CD4-positive, alpha-beta T cell treated with Interleukin-4 for 1 hour (primary cell): ENCODE results near the gene GH1.
"Not testable (repeated sequence)": the region's sequence is repeated elsewhere in the genome, so short reads cannot be mapped to it uniquely, and the experiment has no call there.

ENCODE experiments used
- DNase-seq, 2 donors: peaks; one replicate each; pipeline ENCODE4 v3.0.0-alpha.2; 2020 to 2022

The GH1 gene

DNA sequence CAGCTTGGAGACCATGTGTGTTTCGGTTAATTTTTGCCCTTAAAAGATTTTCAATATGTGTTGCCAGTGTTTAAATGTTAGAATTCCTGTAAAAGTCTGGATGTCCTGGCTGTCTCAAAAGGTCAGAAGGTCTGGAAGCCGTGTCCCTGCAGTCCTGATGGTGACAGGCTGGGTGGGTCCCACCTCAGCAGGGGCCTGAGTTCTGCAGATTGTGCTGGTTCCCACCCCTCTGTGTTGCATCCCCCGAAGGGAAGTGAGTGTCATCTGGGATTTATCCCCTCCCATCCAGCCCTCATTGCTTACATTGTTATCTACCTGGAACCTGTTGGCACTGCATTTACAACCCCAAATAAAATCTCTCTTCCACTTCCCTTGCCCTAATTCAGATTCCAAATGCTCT, 24.6 kb downstream of the GH1 start:
- not testable (repeated sequence) for DNase-seq

- not testable (repeated sequence) for DNase-seq
These were observed 26.2 kb downstream of the GH1 start for GRCh38 chr17:63892316-63893037.

DNA sequence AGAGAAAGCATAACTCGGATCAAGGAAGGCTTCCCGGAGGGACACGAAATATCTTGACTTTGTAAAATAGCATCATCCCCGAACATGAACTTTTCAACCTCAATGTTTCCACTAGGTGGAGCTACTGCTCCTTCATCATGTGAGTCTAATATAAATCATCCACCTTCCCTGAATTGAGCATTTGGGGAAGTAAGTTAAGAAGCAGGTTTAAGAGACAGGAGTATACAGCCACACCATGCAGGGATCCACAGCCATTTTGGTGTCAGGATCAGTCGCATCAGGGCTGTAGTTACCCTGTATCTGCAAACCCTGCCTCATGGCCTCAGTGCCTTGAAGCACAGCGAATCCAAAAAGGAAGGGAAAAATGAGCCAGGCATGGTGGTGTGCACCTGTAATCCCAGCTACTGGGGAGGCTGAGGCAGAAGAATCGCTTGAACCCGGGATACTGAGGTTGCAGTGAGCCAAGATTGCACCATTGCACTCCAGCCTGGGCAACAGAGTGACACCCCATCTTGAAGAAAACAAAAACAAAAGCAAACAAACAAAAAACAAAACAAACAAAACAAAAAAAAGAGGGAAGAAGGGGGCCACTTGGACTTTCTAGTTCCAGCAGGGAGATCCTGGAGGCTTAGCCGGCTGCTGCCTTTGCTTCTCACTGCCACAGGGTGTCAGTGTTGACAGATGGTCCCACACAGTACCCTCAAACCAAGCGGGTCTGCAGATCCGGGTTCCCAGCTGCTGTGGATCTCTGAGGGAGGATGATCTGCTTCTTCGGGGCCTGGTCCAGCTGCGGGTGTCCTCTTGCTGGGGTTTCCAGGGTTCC, 29.4 kb downstream of the GH1 start:
- peak in 1 of 2 donors; percentile 43 for DNase-seq

DNA sequence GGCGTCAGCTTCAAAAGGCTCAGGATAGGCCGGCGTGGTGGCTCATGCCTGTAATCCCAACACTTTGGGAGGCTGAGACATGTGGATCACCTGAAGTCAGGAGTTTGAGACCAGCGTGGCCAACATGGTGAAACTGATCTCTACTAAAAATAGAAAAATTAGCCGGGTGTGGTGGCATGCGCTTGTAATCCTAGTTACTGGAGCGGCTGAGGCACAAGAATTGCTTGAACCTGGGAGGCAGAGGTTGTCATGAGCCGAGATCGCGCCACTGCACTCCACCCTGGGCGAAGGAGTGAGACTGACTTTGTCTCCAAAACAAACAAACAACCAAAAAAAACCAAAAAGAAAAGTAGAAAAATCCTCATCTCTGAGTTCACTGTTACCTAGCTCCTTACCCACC, 33.5 kb downstream of the GH1 start:
- not testable (repeated sequence) for DNase-seq

DNA sequence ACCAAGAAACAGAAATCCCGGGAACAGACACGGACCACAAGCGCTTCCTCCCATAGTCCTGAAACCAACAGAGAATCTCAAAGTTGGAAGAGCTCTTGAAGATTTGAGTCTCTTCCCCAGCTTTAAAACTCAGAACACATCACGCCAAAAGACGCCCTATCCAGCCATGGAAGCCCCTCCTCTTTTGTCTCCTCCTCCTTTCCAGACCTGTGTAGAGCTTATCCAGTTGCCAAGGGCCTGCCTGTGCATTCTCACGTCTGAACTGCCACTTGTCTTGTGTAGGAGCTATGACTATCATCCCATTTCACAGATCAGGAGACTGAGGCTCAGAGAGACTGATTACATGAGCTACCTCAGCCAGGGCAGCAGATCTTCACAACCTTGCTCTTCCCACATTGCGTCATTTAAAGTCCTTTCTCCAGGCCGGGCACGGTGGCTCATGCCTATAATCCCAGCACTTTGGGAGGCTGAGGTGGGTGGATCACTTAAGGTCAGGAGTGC, 36.0 kb downstream of the GH1 start:
- not testable (repeated sequence) for DNase-seq

DNA sequence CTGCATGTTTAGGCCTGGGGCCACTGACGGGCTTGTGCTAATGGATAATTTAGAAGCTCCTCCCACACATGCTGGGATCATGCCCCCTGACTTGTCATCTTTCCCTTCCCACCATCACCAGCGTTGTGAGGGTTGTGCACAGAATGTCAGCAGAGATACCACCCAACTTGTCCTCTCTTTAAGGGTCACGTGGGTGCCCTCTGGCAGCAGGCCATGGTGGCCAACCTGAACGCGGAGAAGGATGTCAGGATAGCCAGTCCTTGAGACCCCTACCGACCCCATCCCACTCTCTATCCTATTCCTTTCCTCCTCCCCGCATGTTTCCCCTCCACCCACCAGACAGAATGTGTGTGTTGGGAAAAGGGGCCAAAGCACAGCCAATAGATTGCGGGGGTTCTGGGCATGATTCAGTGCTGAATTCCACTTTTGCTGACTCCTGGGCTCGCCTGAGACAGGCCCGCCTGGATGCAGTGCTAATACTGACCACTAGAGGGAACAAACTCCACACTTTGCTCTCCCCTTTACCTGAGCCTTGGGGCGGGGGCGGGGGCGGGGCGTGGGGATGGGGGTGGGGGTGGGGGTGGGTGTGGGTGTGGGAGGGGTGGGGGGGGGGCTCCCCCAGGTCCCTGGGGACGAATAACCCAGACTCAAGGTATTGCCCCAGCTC, 36.6 kb downstream of the GH1 start, which contains the start of gene GH2:
Gene GH2, minus strand, starts transcription at position 10 of the 667 bp plus-strand sequence. CDS start 143 bp downstream, outside the sequence.
- peak; percentile 64 to 71 for DNase-seq

- not testable (repeated sequence) for DNase-seq
These were observed 37.3 kb downstream of the GH1 start for GRCh38 chr17:63881337-63881736.

DNA sequence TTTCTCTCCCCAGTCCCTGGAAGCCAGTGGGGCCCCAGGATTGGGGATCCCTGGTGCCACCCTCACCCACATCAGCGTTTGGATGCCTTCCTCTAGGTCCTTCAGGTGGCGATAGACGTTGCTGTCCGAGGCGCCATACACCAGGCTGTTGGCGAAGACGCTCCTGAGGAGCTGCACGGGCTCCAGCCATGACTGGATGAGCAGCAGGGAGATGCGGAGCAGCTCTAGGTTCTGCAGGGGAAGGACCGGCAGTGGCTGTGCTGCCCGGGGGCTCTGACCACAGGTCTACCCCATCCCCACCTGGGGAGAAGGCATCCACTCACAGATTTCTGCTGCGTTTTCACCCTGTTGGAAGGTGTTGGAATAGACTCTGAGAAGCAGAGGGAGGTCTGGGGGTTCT, 37.9 kb downstream of the GH1 start:
- no peak for DNase-seq

DNA sequence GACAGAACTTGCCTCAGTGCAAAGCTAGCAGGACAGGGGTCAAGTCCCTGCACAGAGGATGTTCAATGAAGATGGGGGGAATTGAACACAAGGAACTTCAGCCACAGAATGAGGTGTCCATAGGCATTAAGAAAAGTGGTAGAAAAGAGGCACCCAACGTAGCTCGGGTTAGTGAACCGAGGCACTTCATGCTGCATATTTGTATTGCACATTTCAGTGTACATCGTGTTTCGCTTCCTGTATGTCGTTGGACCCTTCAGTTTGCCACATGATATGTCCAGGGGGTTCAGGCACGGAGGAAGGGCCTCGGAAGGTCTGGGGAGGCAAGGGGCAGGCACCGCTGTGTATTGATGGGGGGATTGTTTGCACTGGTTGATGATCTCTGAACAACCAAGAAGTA, 40.2 kb downstream of the GH1 start:
- not testable (repeated sequence) for DNase-seq

GRCh38 chr17:63874693-63875092, 43.9 kb downstream of the GH1 start:
- DNase-seq: not testable (repeated sequence)

DNA sequence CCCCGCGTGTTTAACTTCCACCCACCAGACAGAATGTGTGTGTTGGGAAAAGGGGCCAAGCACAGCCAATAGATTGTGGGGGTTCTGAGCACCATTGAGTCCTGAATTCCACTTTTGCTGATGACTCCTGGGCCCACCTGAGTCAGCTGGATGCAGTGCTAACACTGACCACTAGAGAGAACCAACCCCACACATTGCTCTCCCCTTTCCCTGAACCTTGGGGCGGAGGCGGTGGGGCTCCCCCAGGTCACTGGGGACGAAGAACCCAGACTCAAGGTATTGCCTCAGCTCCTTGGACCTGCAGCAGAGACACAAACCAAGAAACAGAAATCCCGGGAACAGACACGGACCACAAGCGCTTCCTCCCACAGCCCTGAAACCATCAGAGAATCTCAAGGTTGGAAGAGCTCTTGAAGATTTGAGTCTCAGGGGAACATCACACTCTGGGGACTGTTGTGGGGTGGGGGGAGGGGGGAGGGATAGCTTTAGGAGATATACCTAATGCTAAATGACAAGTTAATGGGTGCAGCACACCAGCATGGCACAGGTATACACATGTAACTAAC, 44.5 kb downstream of the GH1 start:
- not testable (repeated sequence) for DNase-seq

- not testable (repeated sequence) for DNase-seq
These were observed 45.1 kb downstream of the GH1 start, which contains the start of gene CSH2 for GRCh38 chr17:63873577-63873976. TSS of gene CSH2 (minus strand) at chr17:63873677. CDS start at chr17:63873614, 63 bp downstream.

- not testable (repeated sequence) for DNase-seq
These were observed 46.8 kb downstream of the GH1 start for GRCh38 chr17:63871646-63872365.

GRCh38 chr17:63870292-63870665, 48.4 kb downstream of the GH1 start:
- not testable (repeated sequence) for DNase-seq

- not testable (repeated sequence) for DNase-seq
These were observed 48.9 kb downstream of the GH1 start for GRCh38 chr17:63869491-63870291.
